Stimulated activated CD8-positive, alpha-beta memory T cell treated with anti-CD3 and anti-CD28 coated beads, Interleukin-12 subunit alpha, Interleukin-12 subunit beta, amount 100 ng/mL, for 24 hours (primary cell): Measurements from ENCODE around the gene HOXB8.

ENCODE experiments used
- DNase-seq: peaks from one replicate; pipeline ENCODE4 v3.0.0-alpha.2; 2020; ENCODE audit errors: extremely low read depth

HOXB8 gene

GRCh38 chr17:48583708-48584222, 31.3 kb downstream of the HOXB8 start:
- DNase-seq = no peak

DNA sequence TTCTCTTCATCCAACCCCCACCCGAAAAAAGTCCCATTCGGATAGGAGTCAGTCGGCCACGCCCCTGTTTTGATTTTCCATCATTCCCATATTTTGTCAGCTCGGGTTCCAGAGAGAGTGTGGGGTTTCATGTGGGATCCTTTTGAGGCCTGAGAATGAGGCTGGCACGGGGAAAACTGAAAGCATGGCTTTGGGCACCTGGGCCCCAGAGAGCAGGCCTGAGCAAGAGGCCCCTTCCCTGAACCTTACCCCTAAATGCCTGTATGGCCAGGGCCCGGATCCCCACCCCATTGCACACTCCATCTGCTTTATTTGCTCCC, 32.4 kb downstream of the HOXB8 start:
- DNase-seq = no peak

DNA sequence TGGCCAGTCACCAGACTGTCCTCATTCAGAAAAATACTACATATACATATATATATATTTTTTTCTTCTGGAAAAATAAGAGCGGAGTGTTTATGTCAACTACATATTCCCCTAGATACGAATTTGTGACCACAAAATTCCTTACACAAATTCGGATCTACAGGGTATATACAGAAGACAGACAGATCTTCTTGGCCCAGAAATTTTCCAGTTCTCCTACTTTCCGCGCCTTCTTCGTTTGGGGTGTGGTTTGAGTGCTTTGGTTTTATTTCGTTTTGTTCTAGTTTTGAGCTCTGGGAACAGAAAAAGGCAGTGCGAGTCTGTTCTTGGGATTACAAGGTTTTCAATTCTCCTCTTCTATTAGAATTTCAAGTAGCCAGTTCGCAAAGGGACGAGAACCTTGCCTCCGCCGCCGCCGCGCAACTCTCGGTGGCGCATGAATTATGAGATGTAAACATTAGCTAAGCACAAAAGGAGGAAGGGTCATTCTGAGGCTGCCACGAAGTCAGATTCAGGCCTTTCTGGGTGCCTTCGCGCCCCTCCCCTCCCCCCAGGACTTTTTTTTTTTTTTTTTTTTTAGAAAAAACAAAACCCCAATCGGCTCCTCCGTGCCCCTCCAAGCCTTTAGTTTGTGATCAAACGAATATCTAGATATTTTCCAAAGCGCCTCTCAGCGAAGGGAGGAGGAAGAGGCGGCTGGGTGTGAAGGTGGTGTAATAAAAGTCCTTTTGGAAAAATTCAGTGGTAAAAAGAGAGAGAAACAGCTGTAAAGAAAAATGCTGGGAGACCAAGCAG, 35.1 kb downstream of the HOXB8 start:
- no peak for DNase-seq

- DNase-seq = no peak
Observed at GRCh38 chr17:48579471-48579759, 35.7 kb downstream of the HOXB8 start.

- no peak for DNase-seq
Observed at GRCh38 chr17:48578616-48579470, 36.2 kb downstream of the HOXB8 start.

GRCh38 chr17:48577946-48578615, 37.0 kb downstream of the HOXB8 start, which contains the start of gene HOXB4:
TSS of gene HOXB4 (minus strand) at chr17:48578350. CDS start at chr17:48578319, 31 bp downstream.
- DNase-seq = no peak

DNA sequence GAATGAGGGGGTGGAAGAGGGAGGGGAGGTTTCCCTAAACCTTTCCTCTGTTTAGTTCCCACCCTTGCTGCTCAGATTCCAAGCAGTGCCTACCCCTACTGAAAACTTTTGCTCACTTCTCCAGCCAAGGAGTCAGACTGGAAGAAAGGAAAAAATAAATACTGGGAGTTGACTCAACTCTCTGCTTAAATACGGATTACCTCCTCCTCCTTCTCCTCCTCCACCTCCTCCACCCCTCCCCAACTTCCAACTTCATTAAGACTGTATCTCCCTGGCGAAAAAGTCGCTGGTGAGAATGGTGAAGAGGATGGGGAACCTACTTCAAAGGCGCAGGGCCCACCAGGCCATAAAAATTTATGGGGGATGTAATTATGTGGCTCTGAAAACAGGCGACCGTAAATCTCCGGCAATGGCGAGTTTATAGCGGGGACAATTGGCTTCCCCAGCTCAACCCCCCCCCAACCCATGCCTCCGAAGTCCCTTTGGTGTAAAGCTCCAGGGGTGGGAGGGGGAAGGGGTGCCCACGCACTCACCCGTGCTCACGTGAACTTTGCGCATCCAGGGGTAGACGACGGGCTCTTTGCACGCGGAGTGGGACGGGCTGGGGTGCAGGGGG, 37.7 kb downstream of the HOXB8 start:
- no peak for DNase-seq

- no peak for DNase-seq
Observed at GRCh38 chr17:48576479-48577309, 38.4 kb downstream of the HOXB8 start.

- DNase-seq = no peak
Observed at GRCh38 chr17:48575673-48576478, 39.2 kb downstream of the HOXB8 start.

DNA sequence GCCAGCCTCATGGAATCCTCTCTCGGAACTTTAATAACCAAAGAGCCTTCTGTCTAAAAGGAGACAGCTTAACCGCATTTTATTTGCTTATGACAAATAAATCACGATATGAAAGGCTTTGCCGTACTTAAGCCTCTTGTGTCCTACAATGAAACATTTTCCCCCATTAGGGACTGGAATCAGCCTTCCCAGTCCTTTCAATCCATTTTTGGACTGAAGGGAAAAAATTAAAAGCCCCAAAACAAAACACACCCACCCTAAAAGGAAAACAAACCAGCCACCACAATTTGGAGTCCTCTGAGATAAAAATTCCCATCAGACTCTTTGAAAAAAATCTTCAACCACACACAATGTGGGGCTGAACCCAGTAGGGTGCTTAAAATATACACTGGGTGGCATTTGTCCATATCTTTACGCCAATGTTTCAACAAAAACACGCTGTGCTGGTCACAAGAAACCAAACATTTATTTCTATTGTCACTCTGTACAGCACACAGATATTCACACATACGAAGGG, 40.0 kb downstream of the HOXB8 start:
- DNase-seq = no peak

DNA sequence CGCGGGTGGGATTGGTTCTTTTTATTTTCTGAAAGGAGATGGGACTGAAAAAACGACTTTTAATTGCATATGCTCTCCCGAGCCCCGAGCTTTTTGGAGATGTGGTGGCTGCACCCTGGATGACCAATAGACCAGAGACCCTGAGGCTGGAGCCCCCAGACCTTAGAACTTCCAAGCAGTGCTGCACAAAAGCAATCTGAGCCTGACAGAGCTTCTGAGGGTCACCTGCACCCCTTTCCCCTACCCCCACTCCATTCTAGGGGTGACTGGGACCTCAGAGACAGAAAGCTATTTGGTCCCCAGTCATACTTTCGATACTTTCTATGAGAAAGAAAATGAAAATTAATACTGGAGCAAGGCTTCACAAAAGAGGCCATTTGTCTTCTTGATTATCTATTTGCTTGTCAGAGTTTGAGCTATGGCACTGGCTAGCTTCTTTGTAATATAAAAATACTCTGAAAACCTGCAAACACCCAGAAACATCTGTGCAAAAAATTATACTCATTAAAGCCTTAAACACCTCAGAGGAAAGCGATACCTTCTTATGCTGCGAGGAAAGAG, 40.5 kb downstream of the HOXB8 start:
- DNase-seq = no peak

DNA sequence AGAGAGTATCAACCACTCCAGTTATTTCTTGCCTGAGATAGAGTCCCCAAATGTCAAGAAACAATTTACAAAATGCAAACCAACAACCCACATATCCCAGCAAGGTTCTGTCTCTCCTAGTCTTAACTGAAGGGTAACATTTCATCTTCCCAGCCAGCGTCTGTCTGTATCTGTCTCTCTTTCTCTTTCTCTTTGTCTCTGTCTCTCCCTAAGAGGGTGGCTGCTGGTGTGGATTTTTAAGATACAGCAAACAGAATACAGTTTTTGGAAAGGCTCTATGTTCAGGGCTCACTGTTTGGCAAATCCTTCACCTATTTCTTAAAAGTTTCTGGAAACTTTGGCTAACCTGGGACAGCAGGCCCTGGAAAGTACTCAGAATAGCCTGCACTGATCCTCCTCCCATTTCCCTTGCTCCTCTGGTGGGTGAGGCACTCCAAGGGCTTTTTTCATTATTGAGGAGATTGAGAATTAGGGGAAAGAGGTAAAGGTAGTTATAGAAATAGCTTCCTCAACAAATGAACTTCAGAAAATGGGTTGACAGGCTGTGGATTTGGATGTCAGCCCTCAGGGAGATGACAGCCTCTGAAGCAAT, 43.2 kb downstream of the HOXB8 start:
- no peak for DNase-seq

GRCh38 chr17:48571024-48571818, 43.9 kb downstream of the HOXB8 start:
- DNase-seq = no peak

GRCh38 chr17:48570325-48571023, 44.6 kb downstream of the HOXB8 start:
- no peak for DNase-seq

- DNase-seq = no peak
Observed at GRCh38 chr17:48569674-48570324, 45.3 kb downstream of the HOXB8 start.

DNA sequence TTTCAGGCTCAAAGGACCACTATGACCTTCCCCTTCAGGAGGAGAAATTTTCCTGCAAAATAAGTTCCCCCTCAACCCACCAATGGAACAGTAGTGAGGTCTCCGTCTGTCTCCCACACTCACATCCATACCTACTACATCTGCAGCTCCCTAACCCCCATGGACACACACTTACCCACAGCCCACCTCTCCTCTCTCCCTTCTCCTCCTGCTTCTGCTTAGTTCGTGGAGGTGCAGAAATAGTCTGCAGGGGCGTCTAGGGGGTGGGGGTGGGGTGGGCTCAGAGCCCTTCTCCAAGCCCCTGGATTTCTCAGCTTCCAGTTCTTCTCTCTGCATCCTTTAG, 45.9 kb downstream of the HOXB8 start:
- no peak for DNase-seq

- DNase-seq = no peak
Observed at GRCh38 chr17:48568499-48569239, 46.4 kb downstream of the HOXB8 start.
